Measurements from ENCODE around the gene EPHA8.

EPHA8 gene

DNA sequence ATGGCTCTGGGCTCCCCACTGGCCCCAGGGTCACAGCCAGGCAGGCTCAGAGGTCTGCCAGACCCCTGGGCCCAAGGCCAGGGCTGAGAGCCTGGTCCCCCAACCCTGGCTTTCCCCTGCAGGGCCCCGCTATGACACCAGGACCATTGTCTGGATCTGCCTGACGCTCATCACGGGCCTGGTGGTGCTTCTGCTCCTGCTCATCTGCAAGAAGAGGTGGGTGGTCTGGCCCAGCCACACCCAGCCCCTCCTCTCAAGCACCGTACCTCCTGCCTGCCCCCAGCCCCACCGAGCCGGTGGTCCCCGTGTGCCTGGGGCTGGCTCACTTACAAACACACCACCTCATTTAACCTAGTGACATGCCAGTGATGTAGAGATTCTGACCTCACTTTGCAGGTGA is 31.8 kb downstream of the EPHA8 start:
- FAIRE-seq = no peak

DNA sequence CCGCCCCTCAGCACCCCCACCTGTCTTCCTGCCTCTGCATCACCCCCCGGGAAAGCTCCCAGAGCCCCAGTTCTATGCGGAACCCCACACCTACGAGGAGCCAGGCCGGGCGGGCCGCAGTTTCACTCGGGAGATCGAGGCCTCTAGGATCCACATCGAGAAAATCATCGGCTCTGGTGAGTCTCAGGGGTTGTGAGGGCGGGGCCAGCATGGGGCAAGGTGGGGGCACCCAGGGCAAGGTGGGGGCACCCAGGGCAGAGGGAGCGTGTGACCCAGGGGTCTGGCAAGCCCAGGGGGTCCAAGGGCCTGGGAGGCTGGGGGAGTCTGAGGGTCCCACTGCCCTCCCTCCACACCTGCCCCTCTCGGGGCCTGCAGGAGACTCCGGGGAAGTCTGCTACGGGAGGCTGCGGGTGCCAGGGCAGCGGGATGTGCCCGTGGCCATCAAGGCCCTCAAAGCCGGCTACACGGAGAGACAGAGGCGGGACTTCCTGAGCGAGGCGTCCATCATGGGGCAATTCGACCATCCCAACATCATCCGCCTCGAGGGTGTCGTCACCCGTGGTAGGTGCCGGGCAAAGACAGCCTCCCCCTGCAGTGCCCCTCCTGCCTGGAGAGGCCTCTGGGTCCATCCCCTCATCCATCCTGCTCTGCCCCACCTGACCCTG is 34.1 kb downstream of the EPHA8 start:
- FAIRE-seq = no peak

DNA sequence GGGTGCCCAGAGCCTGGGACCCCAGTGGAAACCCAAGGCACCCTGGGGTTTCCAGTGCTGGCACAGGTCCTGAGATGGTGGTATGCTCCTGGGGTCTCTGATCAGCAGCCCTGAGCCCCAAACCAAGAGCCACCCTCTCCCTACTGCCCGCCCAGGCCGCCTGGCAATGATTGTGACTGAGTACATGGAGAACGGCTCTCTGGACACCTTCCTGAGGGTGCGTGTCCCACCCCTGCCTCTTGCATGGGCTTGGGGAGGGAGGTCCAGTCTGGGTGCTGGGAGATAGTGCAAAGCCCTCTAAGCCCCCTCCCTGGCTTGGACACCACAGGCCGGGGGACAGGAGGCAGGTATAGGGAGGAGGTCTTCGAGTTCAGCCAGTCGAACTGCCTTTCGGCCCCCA is 34.7 kb downstream of the EPHA8 start:
- FAIRE-seq = no peak

DNA sequence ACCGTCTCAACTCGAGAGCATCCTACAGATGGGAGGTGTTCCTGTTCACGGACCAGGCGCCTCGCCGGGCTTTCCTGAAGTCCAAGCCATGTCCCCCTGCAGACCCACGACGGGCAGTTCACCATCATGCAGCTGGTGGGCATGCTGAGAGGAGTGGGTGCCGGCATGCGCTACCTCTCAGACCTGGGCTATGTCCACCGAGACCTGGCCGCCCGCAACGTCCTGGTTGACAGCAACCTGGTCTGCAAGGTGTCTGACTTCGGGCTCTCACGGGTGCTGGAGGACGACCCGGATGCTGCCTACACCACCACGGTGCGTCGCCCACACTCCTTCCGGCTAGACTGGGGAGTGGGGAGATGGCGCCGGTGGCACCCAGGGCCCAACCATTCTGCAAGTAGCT is 35.4 kb downstream of the EPHA8 start:
- FAIRE-seq = no peak

DNA sequence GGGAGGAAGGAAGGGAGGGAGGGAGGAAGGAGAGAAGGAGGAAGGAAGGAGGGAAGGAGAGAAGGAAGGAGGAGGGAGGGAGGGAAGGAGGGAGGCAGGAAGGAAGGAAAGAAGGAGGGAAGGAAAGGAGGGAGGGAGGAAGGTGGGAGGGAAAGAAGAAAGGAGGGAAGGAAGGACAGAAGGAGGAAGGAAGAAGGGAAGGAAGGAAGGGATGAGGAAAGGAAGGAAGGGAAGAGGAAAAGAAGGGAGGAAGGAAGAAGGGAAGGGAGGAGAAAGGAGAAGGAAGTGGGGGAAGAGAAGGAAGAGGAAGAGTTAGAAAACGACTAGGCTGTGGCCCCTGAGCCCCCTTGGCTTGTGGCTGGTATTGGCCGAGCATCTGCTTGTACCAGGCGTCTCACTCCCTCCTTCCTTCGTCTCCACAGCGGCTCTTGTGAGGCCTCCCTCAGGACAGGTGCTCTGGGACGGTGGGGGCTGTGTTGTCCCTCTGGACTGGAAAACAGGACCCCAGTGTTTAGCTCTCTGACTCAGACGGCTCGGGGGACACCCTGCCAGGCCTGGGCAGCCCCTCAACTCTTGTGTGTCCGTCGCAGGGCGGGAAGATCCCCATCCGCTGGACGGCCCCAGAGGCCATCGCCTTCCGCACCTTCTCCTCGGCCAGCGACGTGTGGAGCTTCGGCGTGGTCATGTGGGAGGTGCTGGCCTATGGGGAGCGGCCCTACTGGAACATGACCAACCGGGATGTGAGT is 37.0 kb downstream of the EPHA8 start:
- no peak for FAIRE-seq

DNA sequence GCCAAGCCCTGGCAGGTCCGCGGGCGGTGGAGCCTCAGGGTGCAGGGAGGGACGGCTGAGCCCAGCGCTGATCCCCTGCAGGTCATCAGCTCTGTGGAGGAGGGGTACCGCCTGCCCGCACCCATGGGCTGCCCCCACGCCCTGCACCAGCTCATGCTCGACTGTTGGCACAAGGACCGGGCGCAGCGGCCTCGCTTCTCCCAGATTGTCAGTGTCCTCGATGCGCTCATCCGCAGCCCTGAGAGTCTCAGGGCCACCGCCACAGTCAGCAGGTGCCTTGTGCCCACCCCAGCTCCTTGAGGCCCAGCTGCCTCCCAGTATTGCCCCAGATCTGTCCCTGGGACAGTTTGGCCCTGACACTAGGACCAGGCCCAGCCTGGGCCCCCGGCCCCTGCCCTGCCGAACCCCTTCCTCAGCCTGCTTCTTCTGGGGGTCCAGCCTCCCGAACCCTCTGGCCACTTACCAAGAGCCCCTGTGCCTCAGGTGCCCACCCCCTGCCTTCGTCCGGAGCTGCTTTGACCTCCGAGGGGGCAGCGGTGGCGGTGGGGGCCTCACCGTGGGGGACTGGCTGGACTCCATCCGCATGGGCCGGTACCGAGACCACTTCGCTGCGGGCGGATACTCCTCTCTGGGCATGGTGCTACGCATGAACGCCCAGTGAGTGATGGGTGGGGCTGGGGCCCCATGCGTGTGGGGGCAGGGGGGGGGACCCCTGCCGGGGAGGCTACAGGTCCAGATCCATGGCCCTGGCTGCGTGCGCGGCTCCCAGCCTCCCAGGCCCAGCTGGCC is 37.7 kb downstream of the EPHA8 start:
- FAIRE-seq = no peak

DNA sequence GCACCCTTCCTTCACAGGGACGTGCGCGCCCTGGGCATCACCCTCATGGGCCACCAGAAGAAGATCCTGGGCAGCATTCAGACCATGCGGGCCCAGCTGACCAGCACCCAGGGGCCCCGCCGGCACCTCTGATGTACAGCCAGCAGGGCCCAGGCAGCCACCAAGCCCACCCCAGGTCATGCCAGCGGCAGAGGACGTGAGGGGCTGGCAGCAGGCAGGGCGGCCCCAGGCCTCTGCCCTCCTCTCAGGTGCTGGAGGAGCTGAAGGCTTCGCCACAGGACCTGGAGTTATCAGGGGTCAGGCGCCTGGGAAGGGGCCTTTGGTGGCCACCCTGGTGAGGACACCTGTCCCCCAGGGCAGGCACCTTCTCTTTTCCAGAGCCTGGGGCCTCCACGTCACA is 38.3 kb downstream of the EPHA8 start:
- FAIRE-seq = no peak

DNA sequence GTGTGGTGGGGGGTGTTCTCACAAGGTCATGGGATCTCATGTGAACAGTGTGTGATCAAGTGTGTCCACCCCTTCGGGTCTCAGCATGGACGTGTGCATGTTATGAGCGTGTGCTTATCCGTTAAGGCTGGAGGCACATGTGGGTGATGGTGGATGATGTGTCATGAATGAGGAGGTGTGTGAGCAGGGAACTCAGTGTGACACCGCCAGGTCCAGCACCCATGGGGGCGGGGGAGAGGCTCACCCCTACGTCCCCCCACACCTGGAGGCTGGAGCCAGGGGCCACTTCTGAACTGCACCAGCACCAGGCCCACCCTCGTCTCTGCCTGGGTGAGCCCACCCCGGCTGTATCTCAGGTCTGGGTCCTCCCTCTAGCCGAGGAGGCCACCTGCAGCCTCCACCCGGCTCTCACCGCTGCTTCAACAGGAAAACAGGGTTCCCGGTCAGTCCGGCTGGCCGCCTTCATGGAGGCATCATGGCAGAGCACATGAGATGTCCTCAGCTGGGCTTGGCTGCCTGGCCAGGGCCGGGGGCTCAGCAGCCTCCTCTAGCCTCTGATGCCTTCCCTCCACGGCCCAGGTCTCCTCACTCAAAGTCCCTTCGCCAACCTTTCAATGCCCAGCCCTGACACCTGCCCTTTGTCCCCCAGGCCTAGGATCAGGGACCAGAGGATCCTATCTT is 38.9 kb downstream of the EPHA8 start:
- FAIRE-seq = no peak

DNA sequence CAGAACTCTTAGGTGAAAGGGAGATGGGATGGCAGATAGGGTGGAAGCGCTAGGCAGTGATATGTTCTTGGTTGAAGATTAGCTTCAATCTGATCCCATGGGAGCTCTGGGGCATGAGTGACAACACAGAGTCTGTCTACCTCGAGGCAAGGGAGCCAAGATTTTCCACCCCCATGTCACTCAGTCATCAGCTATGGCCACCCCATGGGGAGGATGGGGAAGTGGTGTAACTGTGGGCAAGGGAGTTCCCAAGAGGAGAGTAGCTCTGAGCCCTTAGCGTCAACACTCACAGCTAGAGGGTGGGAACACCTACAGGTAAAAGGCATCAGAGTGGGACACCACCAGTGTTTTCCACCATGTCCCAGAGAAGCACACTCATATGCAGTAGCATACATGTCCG is 42.9 kb downstream of the EPHA8 start:
- no peak for FAIRE-seq

DNA sequence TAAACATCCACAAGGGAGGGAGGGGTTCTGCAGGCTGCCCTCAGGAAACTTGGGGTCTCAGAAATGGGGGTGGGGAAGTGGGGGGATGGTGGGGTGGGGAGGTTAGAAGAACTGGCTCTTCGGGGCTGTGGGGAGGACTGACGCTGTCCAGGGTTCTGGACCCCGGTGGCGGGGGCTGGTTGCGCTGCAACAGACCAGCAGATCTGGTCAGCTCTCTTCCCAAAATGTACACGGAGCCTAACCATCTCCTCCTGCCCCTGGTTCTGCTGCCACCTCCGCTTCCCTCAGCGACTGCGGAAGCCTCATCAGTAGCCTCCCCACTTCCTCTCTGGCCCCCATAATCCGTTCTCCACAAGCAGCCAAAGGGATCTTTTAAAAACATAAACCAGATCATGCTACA is 43.9 kb downstream of the EPHA8 start:
- FAIRE-seq = no peak

DNA sequence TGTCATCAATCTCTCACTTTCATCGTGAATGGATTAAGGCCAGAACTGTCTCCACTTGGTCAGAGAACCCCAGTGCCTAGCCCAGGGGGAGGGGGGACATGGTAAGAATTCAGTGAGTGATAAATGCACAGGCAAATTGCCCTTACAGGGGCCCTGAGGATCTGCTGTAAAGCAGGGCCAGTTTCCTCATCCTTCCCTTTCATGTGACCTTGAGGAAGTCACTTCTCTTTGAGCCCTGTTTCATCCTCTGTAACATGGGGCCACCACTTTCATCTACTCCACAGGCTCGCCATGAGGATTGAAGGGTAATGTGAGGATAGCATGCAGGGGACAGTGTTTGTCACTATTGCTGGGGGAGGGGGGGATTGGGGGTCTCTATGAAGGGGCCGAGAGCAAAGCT is 45.1 kb downstream of the EPHA8 start:
- no peak for FAIRE-seq

DNA sequence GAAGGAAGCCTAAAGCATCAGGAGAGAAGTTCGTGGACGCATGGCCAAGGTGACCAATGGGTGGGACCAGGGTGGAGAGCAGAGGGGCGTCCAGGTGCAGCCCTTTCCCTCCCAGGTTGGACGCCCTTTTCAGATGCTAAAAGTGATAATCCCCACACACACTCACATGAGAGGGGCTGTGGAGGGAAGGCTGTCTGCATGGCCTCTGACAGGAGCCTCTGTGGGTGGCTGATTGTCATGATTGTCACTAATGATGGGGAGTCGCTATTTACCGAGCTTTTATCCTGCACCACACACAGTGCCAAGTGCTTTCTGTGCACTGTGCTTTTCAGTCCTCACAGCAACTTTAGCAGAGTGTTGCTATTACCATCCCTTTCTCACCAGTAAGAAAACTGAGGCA is 46.0 kb downstream of the EPHA8 start:
- FAIRE-seq = no peak

DNA sequence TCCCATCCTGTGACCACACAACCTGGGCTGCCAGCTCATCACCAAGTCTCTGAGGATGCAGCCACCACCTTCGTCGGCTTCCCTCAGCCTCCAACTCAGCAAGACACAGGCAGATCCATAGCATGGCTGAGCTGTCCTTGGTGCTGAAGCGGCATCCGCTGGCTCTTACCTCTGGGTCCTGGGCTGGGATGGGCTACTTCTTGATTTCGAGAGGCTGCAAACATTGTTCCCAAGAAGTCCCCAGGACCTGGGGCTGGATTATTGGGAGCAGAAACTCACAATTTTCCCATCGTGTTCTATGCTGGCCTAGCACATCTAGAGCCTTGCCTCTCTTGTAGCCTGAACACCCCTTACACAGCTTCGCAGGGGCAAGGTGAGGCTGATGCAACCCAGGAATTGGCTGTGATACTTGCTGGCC is 48.2 kb downstream of the EPHA8 start:
- no peak for FAIRE-seq

DNA sequence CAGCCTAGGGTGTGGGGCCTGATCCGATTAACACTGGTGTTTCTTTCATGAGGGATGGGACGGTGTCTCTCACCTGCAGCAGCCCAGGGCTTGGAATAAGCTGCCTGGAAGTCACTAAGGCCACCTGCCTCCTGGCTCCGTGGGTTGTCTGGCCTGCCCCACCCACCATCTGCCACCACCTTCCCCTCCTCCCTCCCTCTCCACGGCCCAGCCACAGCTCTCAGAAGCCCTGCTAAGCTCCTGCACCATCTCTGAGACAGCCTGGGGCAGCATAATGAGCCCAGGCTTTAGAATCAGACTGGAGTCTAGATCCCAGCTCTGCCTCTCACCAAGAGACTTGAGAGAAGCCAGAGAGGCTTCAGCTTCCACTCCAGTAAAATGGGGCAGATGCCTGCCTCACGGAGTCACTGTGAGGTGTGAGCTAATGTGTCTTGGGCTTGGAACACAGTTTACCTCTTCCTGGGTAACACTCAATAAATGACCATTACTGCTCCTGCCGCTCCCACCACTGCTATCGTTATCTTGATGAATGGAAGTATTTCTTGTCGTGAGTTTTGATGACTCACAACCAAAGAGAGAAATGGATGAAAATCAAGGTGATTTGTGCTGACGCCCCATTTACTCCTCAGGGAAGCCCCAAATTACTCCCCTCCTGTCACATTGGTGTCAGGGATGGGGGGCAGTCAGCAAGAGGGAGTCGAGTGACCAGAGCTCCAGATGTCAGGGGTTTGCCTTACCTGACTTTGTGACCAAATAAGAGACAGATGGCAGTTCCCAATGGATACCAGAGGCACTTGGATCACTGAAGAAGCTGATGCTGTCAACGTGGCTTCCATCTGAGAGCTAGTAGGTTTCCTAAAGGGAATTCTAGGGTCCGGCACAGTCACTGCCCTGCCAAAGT is 49.6 kb downstream of the EPHA8 start:
- no peak for FAIRE-seq

DNA sequence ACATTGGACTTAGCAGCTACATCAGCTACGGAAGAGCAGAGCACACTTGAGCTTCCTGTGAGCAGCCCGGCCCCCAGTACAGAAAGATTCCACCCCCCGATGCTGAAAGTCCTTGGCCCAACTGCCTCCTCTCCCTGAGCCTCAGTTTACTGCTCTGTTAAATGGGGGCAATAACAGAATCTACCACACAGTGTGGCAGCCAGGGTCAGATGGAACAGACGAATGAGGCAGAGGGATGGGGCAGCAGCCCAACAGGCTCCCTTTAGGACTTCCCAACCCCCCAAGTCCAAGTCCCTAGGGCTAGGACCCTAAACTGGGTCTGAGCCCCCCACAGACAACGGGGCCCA is 50.3 kb downstream of the EPHA8 start:
- FAIRE-seq = no peak

DNA sequence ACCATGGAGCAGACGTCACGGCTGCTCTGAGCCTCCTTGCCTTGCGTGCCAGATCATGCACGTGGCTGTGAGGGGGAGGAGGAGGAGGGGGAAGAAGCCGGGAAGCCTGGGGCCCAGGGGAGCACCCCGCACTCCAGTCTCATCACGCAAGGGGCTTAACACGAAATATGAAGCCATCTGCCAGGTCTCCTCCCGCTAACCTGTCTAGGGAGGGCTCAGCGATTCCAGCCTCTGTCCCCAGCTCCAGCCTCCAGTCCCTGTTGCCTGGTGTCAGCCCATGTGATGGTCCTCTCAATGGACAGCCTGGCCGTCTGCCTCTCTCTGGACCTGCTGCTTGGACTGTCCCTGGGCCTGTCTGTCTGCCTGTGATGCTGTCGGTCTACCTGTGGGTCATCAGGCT is 50.7 kb downstream of the EPHA8 start:
- no peak for FAIRE-seq

DNA sequence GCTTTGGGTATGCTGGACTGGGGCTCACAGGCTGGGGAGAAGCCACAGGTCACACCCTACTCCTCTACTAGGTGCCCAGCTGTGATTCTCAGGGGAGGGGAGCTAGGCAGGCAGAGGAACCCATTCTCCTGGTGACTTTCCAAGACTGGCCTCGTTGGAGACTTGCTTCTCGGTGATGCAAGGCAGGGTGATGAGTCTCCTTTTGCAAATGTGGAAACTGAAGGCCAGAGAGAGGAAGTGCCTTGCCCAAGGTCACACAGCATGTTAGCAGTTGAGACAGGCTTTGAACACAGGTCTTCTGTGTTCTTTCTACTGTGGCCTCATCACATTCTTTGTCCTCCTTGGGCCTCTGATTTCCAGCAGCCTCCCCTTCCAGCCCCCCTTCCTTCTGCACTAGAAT is 52.6 kb downstream of the EPHA8 start:
- FAIRE-seq = no peak

DNA sequence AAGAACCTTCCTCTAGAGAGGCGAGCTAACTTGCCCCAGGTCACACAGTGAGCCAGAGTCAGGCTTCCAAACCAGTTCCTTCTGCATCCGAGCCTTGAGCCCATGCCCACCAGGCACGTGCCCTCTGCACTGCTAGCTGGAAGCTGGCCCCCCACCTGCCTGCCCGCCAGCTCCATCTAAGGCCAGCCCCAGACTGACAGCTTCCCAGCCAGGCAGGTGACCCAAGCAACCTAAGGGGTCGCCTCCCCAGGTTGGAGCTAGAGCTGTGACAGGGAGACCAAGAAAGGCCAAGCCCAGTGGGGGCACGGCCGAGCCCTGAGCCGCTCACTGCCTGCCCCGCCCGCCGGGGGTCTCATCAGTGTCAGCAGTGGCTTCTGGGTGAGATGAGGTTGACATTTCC is 53.3 kb downstream of the EPHA8 start:
- no peak for FAIRE-seq

DNA sequence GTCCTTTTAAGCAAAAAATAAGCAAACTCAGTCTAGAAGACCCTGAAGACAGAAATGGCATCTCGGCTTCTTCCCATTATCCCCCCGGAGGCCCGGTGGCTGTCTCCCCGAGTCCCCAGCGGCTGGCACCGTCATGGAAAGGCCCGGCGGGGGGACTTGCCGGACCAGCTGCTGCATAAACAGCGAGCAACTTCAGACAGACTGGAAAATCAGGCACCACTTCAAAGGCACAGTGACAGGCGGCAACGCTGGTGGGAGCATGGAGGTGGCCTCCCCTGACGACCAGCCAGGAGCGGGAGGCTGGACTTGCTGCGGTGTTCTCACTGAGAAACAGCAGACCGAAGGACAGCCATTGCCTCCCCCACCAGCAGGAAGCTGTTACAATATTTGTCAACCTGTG is 54.8 kb downstream of the EPHA8 start:
- FAIRE-seq = no peak

DNA sequence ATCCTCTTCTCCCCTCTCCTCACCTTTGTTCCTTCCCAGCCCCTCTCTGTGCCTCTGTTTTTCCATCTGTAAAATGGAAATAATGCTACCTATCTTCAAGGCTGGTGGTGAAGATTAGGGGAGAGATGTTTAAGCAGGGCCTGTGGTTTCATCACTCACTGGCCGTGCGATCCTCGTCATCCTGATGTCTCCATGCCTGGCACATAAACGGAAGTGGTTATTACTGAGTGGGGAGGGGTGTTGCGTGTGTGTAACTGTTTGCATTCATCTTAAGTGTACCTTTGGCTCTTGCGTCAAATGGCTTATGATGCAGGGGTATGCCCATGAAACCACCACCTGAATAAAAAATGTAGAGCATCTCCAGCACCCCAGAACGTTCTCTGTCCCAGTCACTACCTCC is 56.0 kb downstream of the EPHA8 start:
- no peak for FAIRE-seq

DNA sequence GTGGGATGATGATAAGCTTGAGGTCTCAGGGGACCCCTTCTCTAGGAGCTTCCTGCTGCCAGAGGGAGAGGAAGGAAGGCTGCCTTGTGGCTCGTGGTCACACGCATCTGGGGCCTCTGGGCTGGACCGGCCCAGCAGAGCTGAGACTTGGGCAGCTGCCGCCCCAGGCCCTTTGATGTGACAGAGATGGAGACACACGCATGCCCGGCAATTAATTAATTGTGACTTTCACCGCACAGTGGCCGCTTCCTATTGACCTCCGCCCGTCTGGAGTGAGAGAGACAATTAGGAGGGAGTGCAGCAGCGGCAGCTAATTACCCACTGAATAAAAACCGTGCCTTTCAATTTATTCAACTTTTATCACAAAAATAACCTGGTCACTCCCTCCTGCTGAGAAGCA is 56.5 kb downstream of the EPHA8 start:
- no peak for FAIRE-seq

DNA sequence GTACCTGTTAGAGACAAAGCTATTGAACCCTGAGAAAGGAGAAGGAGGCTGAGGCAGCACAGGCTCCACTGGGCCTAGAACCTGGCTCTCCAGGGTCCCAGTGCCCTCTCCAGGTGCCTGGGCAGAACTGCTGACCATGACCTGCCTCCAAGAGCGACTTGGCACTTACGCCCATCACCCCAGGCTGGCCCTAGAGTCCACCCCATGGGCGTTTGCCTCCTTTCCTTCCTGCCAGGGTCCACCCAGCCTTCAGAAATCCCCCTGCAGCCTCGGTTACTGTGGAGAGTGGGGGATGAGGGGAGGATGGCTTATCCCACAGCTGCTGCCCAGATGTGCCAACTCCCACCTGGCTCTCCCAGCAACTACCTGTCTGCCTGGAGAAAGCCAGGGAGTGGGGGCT is 58.5 kb downstream of the EPHA8 start:
- no peak for FAIRE-seq
